Body of pancreas (tissue), 4 donors: ENCODE results near the gene CANX. TPM values are rescaled to one million over a fixed set of nuclear protein-coding genes. Genes with fewer than 3 reads are reported as not detected.
"Not testable (repeated sequence)": the region's sequence is repeated elsewhere in the genome, so short reads cannot be mapped to it uniquely, and the experiment has no call there.

Source experiments
- ATAC-seq: fragments of 150-250 bp; one replicate; pipeline ENCODE4 v1.9.1; 2016
- DNase-seq, 4 donors: peaks; one replicate each; pipeline ENCODE4 v3.0.0-alpha.2; 2019
- H3K27ac ChIP-seq, 4 donors: fragments of 200-600 bp; sonication (generic); 1 replicate in 3 of 4; 2 replicates in 1 of 4; pipeline versions ENCODE4 v1.5.1 to v1.6.1; 2016 to 2019; ENCODE audit warnings: mild to moderate bottlenecking in 1 of 4, mixed read lengths in 1 of 4, moderate library complexity in 1 of 4
- H3K27me3 ChIP-seq, 2 donors: fragments of 200-600 bp; sonication (generic); one replicate each; pipeline ENCODE4 v1.6.0; 2016; ENCODE audit warnings: mild to moderate bottlenecking in 1 of 2
- H3K36me3 ChIP-seq, 2 donors: fragments of 200-600 bp; sonication (generic); replicated peaks in 1 of 2; 2 replicates each; pipeline ENCODE4 v1.5.1; 2016; ENCODE audit warnings: low read depth in 2 of 2; ENCODE audit not compliant: insufficient read depth in 1 of 2
- H3K4me1 ChIP-seq: fragments of 200-600 bp; sonication (generic); one replicate; pipeline ENCODE4 v1.6.0; 2016
- H3K4me3 ChIP-seq, 2 donors: fragments of 200-600 bp; sonication (generic); 1 replicate in 1 of 2; 2 replicates in 1 of 2; pipeline ENCODE4 v1.5.1; 2016 to 2019
- H3K9me3 ChIP-seq, 3 donors: fragments of 200-600 bp; sonication (generic); 1 replicate in 2 of 3; 2 replicates in 1 of 3; pipeline ENCODE4 v1.5.1; 2016
- CTCF ChIP-seq, 7 experiments: fragments of 450-650 bp in 4 of 7; fragments of 200-600 bp in 3 of 7; sonication (generic) in 3 of 7; IDR thresholded peaks; one replicate each; pipeline ENCODE4 v1.5.1; 2016 to 2019; ENCODE audit warnings: antibody characterized with exemption in 7 of 7
- POLR2A ChIP-seq, 3 donors: fragments of 450-650 bp; IDR thresholded peaks; one replicate each; pipeline ENCODE4 v1.6.1; 2016; ENCODE audit warnings: antibody characterized with exemption in 3 of 3, mild to moderate bottlenecking in 2 of 3
- WGBS, 2 donors: methylation state at CpG; one replicate each; pipeline ENCODE4 v1.1.5; 2017; 5-methylcytosine and 5-hydroxymethylcytosine counted together
- intact Hi-C: fragments of 100-400 bp; cut with DNase I; formaldehyde crosslinking; loops from one replicate; pipeline ENCODE4 v1.15.1; 2023
- total RNA-seq, 2 donors: library from RNA; depleted of rRNA; stranded (reverse); fragments of >200 nt; gene quantifications; one replicate each; pipeline ENCODE4 v1.1.0, GENCODE V29; 2016

CANX gene
- 100 to 1,000 TPM; 262 to 401 TPM for total RNA-seq

- ATAC-seq (peak; percentile 5), DNase-seq (no peak)
- peak within 1 kb of the TSS; percentile 54 to 67 for H3K4me3 ChIP-seq
- intact Hi-C loops, result no loop called here
- 0% methylated on average over 12 to 47 of the region's 58 CpGs for WGBS, 2 donors
- H3K27ac ChIP-seq, result peak within 1 kb of the TSS; percentile 91 to 99 (median 96)
- no peaks in the 10 kb centered on the region for H3K36me3 ChIP-seq
- H3K9me3 ChIP-seq, result no peaks in the 10 kb centered on the region
- no peaks in the 10 kb centered on the region for H3K27me3 ChIP-seq
- TF ChIP-seq CTCF (IDR thresholded peaks at IDR 0.05) (peak in 1 of 7 experiments; percentile 6), POLR2A (IDR thresholded peaks at IDR 0.05) (peak; percentile 84 to 92 (median 86))
- peaks cover 47% of the 10 kb centered on the region for H3K4me1 ChIP-seq
These were observed at the start of gene CANX for GRCh38 chr5:179698935-179699615. CANX (plus strand) TSS chr5:179698967; CDS start chr5:179705682, 6,715 bp downstream.

- H3K27ac ChIP-seq, H3K4me1 ChIP-seq, ATAC-seq, H3K4me3 ChIP-seq, H3K27me3 ChIP-seq, intact Hi-C loops, H3K9me3 ChIP-seq, H3K36me3 ChIP-seq, DNase-seq: not testable (repeated sequence)
- WGBS, 2 donors, result 76 to 90% methylated on average over 4 to 6 of the region's 10 CpGs
These were observed 49.5 kb upstream of the CANX start for GRCh38 chr5:179649166-179649703.

GRCh38 chr5:179650245-179650644, 48.5 kb upstream of the CANX start:
- H3K4me1 ChIP-seq, H3K27ac ChIP-seq, H3K9me3 ChIP-seq, intact Hi-C loops, ATAC-seq, H3K36me3 ChIP-seq, H3K4me3 ChIP-seq, DNase-seq, H3K27me3 ChIP-seq: not testable (repeated sequence)
- WGBS, 2 donors, result 93 to 100% methylated on average over 6 to 7 of the region's 26 CpGs

GRCh38 chr5:179653135-179653534, 45.6 kb upstream of the CANX start:
- H3K36me3 ChIP-seq, intact Hi-C loops, H3K4me1 ChIP-seq, H3K27me3 ChIP-seq, ATAC-seq, DNase-seq, H3K9me3 ChIP-seq, H3K4me3 ChIP-seq, H3K27ac ChIP-seq: not testable (repeated sequence)
- whole genome bisulfite sequencing, 2 donors, result 69 to 76% methylated on average over 2 of the region's 2 CpGs

- H3K4me1 ChIP-seq, intact Hi-C loops, H3K27me3 ChIP-seq, H3K27ac ChIP-seq, H3K9me3 ChIP-seq, H3K36me3 ChIP-seq, H3K4me3 ChIP-seq: not testable (repeated sequence)
- DNase-seq (peak in 3 of 4 donors; percentile 29 to 47 (median 31)), ATAC-seq (peak; percentile 93)
- WGBS, 2 donors, result 21 to 79% methylated on average over 2 to 12 of the region's 50 CpGs
These were observed 41.2 kb upstream of the CANX start for GRCh38 chr5:179657302-179658178.

GRCh38 chr5:179658179-179658856, 40.4 kb upstream of the CANX start:
- Histone ChIP-seq H3K27ac (peak overlapping the region in 3 of 4 donors; percentile 42 to 76 (median 59)), H3K4me3 (peak overlapping the region in 1 of 2 donors; percentile 38)
- peak; percentile 50 for ATAC-seq
- peak in 3 of 4 donors; percentile 19 to 28 (median 21) for DNase-seq
- TF ChIP-seq POLR2A (IDR thresholded peaks at IDR 0.05), result peak in 1 of 3 donors; percentile 27
- H3K4me1 ChIP-seq, H3K27me3 ChIP-seq, H3K9me3 ChIP-seq, intact Hi-C loops, H3K36me3 ChIP-seq: not testable (repeated sequence)
- WGBS, 2 donors, result 3 to 5% methylated on average over 9 to 12 of the region's 29 CpGs

- H3K4me3 ChIP-seq, H3K4me1 ChIP-seq, H3K27ac ChIP-seq, H3K36me3 ChIP-seq, intact Hi-C loops, DNase-seq, H3K9me3 ChIP-seq, ATAC-seq, H3K27me3 ChIP-seq: not testable (repeated sequence)
- WGBS, 2 donors, result 90 to 94% methylated on average over 4 to 6 of the region's 6 CpGs
These were observed 37.1 kb upstream of the CANX start for GRCh38 chr5:179661647-179662046.
